Transverse colon (tissue), 4 donors: ENCODE measurements around the gene CAT. TPM values are rescaled to one million over a fixed set of nuclear protein-coding genes. Genes with fewer than 3 reads are reported as not detected.

ENCODE experiments used
- DNase-seq: peaks from one replicate; pipeline ENCODE4 v3.0.0-alpha.2; 2019
- H3K27ac ChIP-seq, 4 donors: fragments of 200-600 bp; sonication (generic); 2 replicates each; pipeline ENCODE4 v1.5.1; 2016 to 2018; ENCODE audit warnings: inconsistent platforms in 4 of 4
- H3K27me3 ChIP-seq: fragments of 200-600 bp; sonication (generic); 2 replicates; pipeline ENCODE4 v1.5.1; 2017; ENCODE audit warnings: inconsistent platforms
- H3K36me3 ChIP-seq, 4 donors: fragments of 200-600 bp; sonication (generic); 2 replicates each; pipeline ENCODE4 v1.5.1; 2017 to 2019; ENCODE audit warnings: inconsistent platforms in 4 of 4
- H3K4me1 ChIP-seq, 4 donors: fragments of 200-600 bp; sonication (generic); 2 replicates each; pipeline ENCODE4 v1.5.1; 2017 to 2020; ENCODE audit warnings: inconsistent platforms in 4 of 4
- H3K4me3 ChIP-seq, 4 donors: fragments of 200-600 bp; sonication (generic); 1 replicate in 1 of 4; 2 replicates in 3 of 4; pipeline versions ENCODE4 v1.5.1 to v1.6.1; 2017 to 2019; ENCODE audit warnings: inconsistent platforms in 4 of 4
- H3K9me3 ChIP-seq, 2 donors: fragments of 200-600 bp; sonication (generic); 2 replicates each; pipeline ENCODE4 v1.5.1; 2017 to 2019; ENCODE audit warnings: inconsistent platforms in 2 of 2
- EP300 ChIP-seq: sonication (generic); formaldehyde crosslinking; IDR thresholded peaks from one replicate; pipeline ENCODE4 v1.6.1; 2017; ENCODE audit warnings: antibody characterized with exemption, low read depth
- POLR2A ChIP-seq: fragments of 450-650 bp; IDR thresholded peaks from one replicate; pipeline ENCODE4 v1.6.1; 2016; ENCODE audit warnings: antibody characterized with exemption, mild to moderate bottlenecking, moderate library complexity
- POLR2AphosphoS5 ChIP-seq, 3 donors: sonication (generic); formaldehyde crosslinking; IDR thresholded peaks; one replicate each; pipeline ENCODE4 v1.6.1; 2016; ENCODE audit warnings: antibody characterized with exemption in 3 of 3
- WGBS, 2 donors: methylation state at CpG; one replicate each; pipeline ENCODE4 v1.1.5; 2018; ENCODE audit warnings: low coverage in 1 of 2; 5-methylcytosine and 5-hydroxymethylcytosine counted together
- in situ Hi-C, 4 donors: fragments of 200-750 bp; cut with MboI; loops; one replicate each; pipeline versions ENCODE4 v1.15.0 to v1.15.1; 2017; ENCODE audit warnings: low sequenced_read_pairs in 3 of 4, low pct_ligation_motif_present in 1 of 4, low pct_unique_long_range_greater_than_20kb in 1 of 4
- intact Hi-C: fragments of 100-400 bp; cut with DNase I; formaldehyde crosslinking; loops from one replicate; pipeline ENCODE4 v1.15.1; 2023; ENCODE audit warnings: low total_unique reads
- total RNA-seq, 4 donors: library from RNA; depleted of rRNA; stranded (reverse); fragments of >200 nt; gene quantifications; one replicate each; pipeline ENCODE4 v1.1.0, GENCODE V29; 2016
- TF ChIP-seq, protein P1 (sequence below), 5 experiments: fragments of 200-600 bp in 3 of 5; fragments of 450-650 bp in 2 of 5; sonication (generic) in 3 of 5; IDR thresholded peaks; 1 replicate in 2 of 5; 2 replicates in 3 of 5; pipeline ENCODE4 v1.5.1; 2016 to 2017; ENCODE audit warnings: antibody characterized with exemption in 5 of 5, inconsistent platforms in 3 of 5, mild to moderate bottlenecking in 2 of 5, moderate library complexity in 1 of 5

CAT gene
- total RNA-seq, 4 donors from 2014 or later: 81.2 to 168 (median 133) TPM

DNA sequence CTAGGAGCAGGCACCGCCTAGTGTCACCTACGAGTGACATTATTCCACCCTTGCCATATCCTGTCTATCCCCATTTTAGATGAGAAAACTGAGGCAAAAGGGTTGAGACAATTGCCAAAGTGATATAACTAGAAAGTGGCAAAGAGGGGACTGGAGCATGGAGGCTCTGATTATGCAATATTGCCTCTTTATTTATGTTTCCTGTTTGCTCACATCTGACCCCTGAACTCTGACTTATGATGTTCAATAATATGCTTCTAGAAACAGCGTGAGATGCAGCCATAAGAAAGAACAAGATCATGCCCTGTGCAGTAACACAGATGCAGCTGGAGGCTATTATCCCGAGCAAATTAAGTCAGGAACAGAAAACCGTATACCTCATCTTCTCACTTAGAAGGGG, 67.1 kb downstream of the CAT start:
- no peak overlapping the region for H3K4me3 ChIP-seq
- no peaks in the 10 kb centered on the region for H3K27me3 ChIP-seq
- WGBS, 2 donors: 44 to 78% methylated on average over 2 to 5 of the region's 5 CpGs
- no peaks in the 10 kb centered on the region for H3K36me3 ChIP-seq
- no peaks in the 10 kb centered on the region for H3K4me1 ChIP-seq
- no peak overlapping the region for H3K27ac ChIP-seq
- in situ Hi-C loops: no loop called here
- no peak for DNase-seq
- intact Hi-C loops: no loop called here
- H3K9me3 ChIP-seq: no peaks in the 10 kb centered on the region
- TF ChIP-seq, protein P1, sequence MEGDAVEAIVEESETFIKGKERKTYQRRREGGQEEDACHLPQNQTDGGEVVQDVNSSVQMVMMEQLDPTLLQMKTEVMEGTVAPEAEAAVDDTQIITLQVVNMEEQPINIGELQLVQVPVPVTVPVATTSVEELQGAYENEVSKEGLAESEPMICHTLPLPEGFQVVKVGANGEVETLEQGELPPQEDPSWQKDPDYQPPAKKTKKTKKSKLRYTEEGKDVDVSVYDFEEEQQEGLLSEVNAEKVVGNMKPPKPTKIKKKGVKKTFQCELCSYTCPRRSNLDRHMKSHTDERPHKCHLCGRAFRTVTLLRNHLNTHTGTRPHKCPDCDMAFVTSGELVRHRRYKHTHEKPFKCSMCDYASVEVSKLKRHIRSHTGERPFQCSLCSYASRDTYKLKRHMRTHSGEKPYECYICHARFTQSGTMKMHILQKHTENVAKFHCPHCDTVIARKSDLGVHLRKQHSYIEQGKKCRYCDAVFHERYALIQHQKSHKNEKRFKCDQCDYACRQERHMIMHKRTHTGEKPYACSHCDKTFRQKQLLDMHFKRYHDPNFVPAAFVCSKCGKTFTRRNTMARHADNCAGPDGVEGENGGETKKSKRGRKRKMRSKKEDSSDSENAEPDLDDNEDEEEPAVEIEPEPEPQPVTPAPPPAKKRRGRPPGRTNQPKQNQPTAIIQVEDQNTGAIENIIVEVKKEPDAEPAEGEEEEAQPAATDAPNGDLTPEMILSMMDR (IDR thresholded peaks at IDR 0.05): no peak
- TF ChIP-seq POLR2AphosphoS5 (IDR thresholded peaks at IDR 0.05) (no peak), POLR2A (no peak), EP300 (no peak)

- Histone ChIP-seq H3K36me3 (no peaks in the 10 kb centered on the region), H3K27ac (no peak overlapping the region), H3K27me3 (no peaks in the 10 kb centered on the region), H3K9me3 (no peaks in the 10 kb centered on the region), H3K4me3 (no peak overlapping the region), H3K4me1 (no peaks in the 10 kb centered on the region)
- in situ Hi-C loops: no loop called here
- 70 to 82% methylated on average over 3 to 6 of the region's 6 CpGs for WGBS, 2 donors
- TF ChIP-seq POLR2AphosphoS5 (IDR thresholded peaks at IDR 0.05) (no peak), EP300 (no peak), POLR2A (no peak)
- TF ChIP-seq, protein P1 (IDR thresholded peaks at IDR 0.05): no peak
- intact Hi-C loops: no loop called here
- no peak for DNase-seq
Observed at GRCh38 chr11:34507156-34507555, 68.4 kb downstream of the CAT start.

DNA sequence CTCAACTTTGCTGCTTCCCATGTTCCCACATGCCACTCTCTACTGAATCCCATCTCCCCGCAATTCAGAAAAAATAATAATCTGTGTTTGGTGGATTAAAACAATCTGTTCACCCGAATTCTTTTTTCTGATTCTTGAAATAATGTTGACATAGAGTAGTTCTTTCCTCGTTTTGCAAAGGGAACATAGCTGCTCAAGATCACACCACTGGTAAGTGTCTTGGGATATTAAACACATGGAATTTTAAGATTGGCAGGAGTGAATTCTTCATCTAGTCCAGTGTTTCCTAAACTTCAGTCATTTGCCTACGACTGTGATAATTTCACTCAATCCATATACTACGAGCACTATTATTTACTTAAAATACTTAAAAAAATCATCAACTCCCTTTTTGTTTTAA, 68.9 kb downstream of the CAT start:
- no peaks in the 10 kb centered on the region for H3K9me3 ChIP-seq
- no peaks in the 10 kb centered on the region for H3K4me1 ChIP-seq
- intact Hi-C loops: no loop called here
- H3K27me3 ChIP-seq: no peaks in the 10 kb centered on the region
- WGBS, 2 donors: 73 to 83% methylated on average over 3 to 5 of the region's 5 CpGs
- no peak overlapping the region for H3K27ac ChIP-seq
- in situ Hi-C loops: no loop called here
- no peak overlapping the region for H3K4me3 ChIP-seq
- H3K36me3 ChIP-seq: no peaks in the 10 kb centered on the region
- no peak for TF ChIP-seq EP300
- no peak for TF ChIP-seq POLR2A
- TF ChIP-seq, protein P1 (IDR thresholded peaks at IDR 0.05): no peak
- no peak for TF ChIP-seq POLR2AphosphoS5 (IDR thresholded peaks at IDR 0.05)
- DNase-seq: no peak

- WGBS, 2 donors: 30 to 33% methylated on average over 2 of the region's 2 CpGs
- TF ChIP-seq, protein P1 (IDR thresholded peaks at IDR 0.05): no peak
- TF ChIP-seq EP300: no peak
- TF ChIP-seq POLR2AphosphoS5 (IDR thresholded peaks at IDR 0.05): no peak
- no peak for TF ChIP-seq POLR2A
- DNase-seq: no peak
- Histone ChIP-seq H3K9me3 (no peaks in the 10 kb centered on the region), H3K36me3 (no peaks in the 10 kb centered on the region), H3K4me3 (no peak overlapping the region), H3K4me1 (no peaks in the 10 kb centered on the region), H3K27ac (no peak overlapping the region), H3K27me3 (no peaks in the 10 kb centered on the region)
- intact Hi-C loops (no loop called here), in situ Hi-C loops (no loop called here)
Observed at GRCh38 chr11:34508524-34508923, 69.8 kb downstream of the CAT start.
